ENCODE measurements around the gene NRXN2.
"Not testable (repeated sequence)": the region's sequence is repeated elsewhere in the genome, so short reads cannot be mapped to it uniquely, and the experiment has no call there.

The NRXN2 gene

GRCh38 chr11:64674774-64675173 is 48.2 kb downstream of the NRXN2 start:
- DNase-seq (ENCODE audit: low read depth): no peak

GRCh38 chr11:64673279-64673678 is 49.7 kb downstream of the NRXN2 start:
- no peak for DNase-seq (ENCODE audit: low read depth)

DNA sequence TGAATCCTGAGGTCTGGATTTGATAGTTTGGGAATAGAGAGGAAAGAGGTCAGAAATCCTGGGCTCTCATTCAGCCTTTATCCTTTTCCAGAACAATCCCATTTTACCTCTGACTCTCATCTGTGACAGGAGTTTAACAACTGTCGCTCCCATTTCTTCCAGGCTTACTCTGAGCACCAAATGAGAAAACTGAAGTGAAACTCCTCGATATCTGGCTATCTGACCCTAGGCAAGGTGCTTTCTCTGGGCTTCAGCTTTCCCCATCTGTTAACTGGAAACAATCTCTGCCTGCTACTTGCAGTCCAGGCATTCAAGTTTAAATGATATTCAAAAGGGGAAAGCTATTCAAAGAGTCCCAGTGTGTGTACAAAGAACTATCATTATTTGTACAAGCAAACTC is 50.1 kb downstream of the NRXN2 start:
- DNase-seq (ENCODE audit: low read depth): no peak

- no peak for DNase-seq (ENCODE audit: low read depth)
Observed at GRCh38 chr11:64670975-64671374, 52.0 kb downstream of the NRXN2 start.

DNA sequence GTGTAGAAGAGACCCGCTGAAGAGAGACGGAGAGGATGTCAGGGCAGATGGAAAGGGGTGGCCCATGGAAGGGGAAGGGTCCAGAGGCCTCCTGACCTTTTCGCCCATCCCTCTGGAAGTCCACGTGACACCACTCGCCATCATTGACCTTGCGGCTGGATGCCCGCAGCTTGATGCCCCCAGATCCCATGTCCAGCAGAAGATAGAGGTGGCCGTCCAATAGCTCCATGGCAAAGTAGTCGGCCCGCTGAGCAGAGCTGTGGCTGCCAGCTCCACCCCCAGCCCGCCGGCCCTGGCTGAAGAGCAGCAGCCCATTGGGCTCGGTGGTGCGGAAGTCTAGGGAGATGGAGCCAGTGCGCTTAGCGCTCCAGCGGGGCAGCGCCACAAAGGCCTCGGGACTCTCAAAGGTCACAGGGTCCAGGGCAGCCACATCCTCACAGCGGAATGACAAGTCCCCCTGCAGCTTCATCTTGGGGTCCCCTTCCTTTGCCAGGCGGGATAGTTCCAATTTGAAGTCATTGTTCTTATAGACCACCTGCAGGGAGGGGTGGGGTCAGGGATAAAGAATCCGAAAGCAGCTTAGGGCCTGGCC is 55.7 kb downstream of the NRXN2 start:
- DNase-seq (ENCODE audit: low read depth): no peak

DNA sequence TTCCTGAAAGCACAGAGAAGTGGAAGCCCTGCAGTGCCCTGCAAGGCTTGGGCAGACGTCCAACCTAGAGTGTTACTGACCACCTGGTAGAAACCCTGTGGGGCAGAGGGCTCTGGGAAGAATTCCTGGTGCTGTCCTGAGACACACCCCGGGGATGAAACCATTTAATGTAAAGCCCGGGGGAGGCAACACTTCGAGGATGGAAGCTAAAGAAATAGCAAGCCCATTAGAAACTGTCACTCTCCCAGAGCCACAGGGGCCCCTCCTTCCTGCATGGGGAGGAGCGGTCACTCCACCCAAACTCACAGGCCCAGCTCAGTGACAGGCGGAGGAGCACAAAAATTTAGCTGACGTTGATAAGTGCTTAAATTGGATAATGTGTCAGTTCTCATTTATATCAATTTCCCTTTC is 57.6 kb downstream of the NRXN2 start:
- no peak for DNase-seq (ENCODE audit: low read depth)

- not testable (repeated sequence) for DNase-seq (ENCODE audit: low read depth)
Observed at GRCh38 chr11:64664236-64664870, 58.6 kb downstream of the NRXN2 start.

DNA sequence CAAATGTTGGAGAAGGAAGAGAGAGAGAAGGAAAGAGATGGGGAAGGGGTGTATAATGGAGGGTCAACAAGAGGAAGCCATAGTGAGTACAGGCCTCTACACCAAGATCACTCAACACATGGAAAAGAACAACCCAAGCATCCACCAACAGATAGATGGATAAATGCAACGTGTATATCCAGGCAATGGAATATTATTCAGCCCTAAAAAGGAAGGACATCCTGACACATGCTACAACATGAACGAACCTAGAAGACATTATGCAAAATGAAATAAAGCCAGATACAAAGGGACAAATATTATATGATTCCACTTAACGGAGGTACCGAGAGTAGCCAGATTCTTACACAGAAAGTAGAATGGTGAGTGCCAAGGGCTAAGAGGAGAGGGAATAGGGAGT is 59.3 kb downstream of the NRXN2 start:
- DNase-seq (ENCODE audit: low read depth): no peak

DNA sequence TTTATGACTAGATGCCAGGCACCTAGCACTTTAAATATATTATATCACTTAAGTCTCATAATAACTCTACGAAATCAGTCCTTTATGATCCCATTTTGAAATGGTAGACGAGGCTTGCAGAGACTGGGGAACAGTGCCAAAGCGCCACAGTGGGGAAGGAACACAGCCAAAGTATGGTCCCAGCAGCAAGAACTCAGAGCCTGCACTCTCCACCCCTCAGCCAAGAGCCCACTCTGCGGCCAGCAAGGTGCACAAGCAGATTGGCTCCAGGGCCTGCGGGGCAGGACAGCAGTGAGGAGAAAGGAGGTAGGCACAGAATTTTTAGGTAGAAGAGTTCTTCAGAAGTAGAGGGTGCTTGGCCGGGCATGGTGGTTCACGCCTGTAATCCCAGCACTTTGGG is 61.4 kb downstream of the NRXN2 start:
- no peak for DNase-seq (ENCODE audit: low read depth)

DNA sequence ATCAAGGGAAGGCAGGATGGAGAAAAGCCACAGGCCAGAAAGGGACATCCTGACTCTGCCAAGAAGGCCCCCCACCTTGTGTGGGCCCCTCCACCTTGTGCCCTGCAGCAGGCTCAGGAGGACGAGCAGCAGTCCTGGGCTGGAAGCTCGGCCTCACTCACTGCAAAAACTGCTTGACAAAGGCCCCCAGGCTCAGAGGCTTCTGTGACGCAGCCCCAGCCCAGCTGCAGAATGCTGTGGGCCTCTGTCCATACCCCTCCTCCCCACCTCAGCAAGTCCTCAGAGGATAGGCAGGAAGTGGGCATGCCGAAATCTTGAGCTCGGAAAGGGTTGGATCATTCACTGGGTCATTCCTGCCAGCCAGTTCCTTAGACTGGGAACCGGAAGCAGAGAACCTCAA is 61.9 kb downstream of the NRXN2 start:
- DNase-seq (ENCODE audit: low read depth): peak; percentile 79

DNA sequence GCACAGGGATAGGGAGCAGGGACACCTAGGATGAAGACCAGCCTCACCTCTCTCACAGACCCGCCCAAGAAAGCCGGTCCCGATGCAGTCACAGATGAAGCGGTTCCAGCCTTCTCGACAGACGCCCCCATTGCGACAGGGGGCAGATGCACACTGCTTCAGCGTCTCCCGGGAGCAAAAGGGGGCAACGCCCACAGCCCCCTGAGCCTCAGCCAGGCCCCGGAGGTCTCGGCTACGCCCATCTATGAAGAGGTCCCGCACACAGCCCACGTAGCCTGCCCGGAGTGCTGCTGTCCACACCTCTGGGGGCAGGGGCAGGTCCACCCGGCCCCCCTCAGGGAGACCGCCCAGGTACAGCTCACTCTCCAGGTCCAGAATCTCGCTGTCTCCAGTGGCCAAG is 62.3 kb downstream of the NRXN2 start:
- DNase-seq (ENCODE audit: low read depth): no peak

GRCh38 chr11:64660205-64660604 is 62.8 kb downstream of the NRXN2 start:
- no peak for DNase-seq (ENCODE audit: low read depth)

DNA sequence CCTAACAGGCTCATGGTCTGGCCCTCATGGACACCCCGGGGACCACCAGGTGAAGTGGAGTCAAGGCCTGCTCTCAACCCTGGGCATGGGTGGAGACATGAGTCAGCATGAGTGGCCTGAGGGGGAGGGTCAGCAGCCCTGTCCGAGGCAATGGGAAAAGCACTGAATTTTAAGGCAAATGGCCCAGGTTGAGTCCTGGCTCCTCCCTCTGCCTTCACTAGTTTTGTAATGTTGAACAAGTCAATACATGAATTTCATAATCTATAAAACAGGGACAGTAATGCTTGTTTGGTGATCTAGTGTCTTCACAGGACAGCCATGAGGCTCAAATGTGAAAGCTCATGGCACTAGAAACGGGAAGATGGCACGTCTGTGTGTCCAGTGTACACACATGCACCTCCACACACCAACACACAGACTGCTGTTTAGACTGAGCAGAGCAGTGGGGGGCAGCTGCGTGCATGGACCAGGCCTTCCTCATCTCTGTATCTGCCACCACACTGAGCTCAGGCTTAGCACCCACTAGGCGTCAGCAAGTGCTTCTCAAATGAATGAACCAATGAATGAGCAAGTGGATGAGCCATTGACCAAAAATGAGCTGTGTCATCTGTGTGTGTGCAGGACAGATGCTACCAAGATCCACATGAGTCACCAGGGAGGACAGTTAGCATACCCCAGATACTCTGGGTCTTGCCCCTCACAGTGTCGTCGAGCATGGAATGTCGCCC is 63.4 kb downstream of the NRXN2 start:
- peak; percentile 98 for DNase-seq (ENCODE audit: low read depth)

- DNase-seq (ENCODE audit: low read depth): no peak
Observed at GRCh38 chr11:64658265-64658664, 64.7 kb downstream of the NRXN2 start.

- DNase-seq (ENCODE audit: low read depth): no peak
Observed at GRCh38 chr11:64656862-64657261, 66.1 kb downstream of the NRXN2 start.

DNA sequence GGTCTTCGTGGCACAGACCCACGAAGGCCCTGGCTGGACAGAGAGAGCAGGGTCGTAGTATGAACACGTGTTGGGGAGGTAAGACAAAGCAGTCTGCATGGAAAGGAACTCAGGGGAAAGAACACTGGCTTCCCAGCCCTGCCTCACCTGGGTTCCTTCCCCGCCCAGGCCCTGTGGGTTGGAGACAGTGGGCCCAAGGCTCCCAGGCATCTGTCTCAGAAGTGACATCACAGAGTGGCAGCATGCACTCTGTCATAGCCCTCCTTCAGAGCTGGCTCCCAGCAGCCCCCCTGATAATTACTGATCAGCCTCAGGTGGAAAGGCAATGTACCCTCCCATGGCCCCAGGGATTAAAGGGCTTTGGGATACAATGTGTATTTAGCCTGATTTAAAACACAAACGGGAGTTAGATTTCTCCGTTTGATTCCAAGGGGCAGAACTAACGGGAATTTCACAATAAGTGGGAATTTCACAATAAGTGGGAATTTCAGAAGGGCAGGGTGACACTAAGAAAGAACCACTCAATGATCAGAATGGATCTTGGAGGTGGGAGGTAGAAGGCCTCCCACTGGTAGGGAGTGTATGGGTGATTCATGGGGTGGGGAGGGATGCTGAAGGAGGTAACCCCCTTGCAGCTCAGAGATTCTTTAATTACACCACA is 66.9 kb downstream of the NRXN2 start:
- DNase-seq (ENCODE audit: low read depth): peak; percentile 13

GRCh38 chr11:64654958-64655541 is 67.9 kb downstream of the NRXN2 start:
- DNase-seq (ENCODE audit: low read depth): no peak

GRCh38 chr11:64654439-64654838 is 68.6 kb downstream of the NRXN2 start:
- DNase-seq (ENCODE audit: low read depth): no peak

DNA sequence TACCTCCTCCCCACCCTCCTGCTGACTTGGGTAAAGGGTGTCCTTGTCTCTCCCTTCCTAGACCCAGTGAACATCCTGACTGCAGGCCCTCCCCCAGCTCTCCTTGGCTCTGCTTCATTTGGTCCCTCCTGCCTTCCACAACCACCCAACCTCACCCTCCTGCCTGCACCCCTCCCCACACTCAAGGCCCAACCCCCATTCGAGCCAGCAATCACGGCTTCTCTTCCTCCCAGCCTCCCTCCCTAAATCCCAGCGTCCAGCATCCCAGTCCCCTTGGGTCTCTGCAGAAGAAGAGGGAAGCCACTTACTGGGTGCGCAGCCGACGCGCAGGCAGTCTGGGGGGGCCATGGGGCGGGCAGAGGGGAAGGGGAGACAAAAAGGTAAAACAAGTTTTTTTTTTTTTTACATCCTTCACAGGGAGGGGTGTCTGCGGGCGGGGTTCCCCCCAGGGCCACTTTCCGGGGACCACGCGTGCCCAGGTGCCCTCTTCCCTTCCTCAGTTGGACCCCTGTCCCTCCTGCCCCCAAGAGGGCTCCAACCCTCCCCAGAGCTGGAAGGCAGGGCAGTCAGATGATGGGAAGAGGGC is 69.5 kb downstream of the NRXN2 start:
- DNase-seq (ENCODE audit: low read depth): no peak

GRCh38 chr11:64652586-64653387 is 70.2 kb downstream of the NRXN2 start:
- DNase-seq (ENCODE audit: low read depth): peak; percentile 74

GRCh38 chr11:64650923-64651523 is 72.0 kb downstream of the NRXN2 start:
- DNase-seq (ENCODE audit: low read depth): peak; percentile 39

Measured in EH (cell line).